Activated naive CD8-positive, alpha-beta T cell (primary cell): ENCODE results near the gene WDR19.

Experiments
- H3K27ac Mint-ChIP-seq: one replicate; pipeline ENCODE4 v1.8.0; 2021; ENCODE audit warnings: mixed read lengths
- H3K27me3 Mint-ChIP-seq: one replicate; pipeline ENCODE4 v1.8.0; 2021; ENCODE audit warnings: mixed read lengths
- H3K36me3 Mint-ChIP-seq: one replicate; pipeline ENCODE4 v1.8.0; 2021; ENCODE audit warnings: mixed read lengths
- H3K4me1 Mint-ChIP-seq: one replicate; pipeline ENCODE4 v1.8.0; 2021; ENCODE audit warnings: low read depth, mixed read lengths
- H3K4me3 Mint-ChIP-seq: one replicate; pipeline ENCODE4 v1.8.0; 2021; ENCODE audit warnings: mild to moderate bottlenecking, mixed read lengths
- H3K9me3 Mint-ChIP-seq: one replicate; pipeline ENCODE4 v1.8.0; 2021; ENCODE audit warnings: low read depth, mixed read lengths

Gene WDR19

GRCh38 chr4:39204543-39204942 is 22.2 kb downstream of the WDR19 start:
- H3K9me3 Mint-ChIP-seq, result no peaks in the 10 kb centered on the region
- no peak overlapping the region for H3K27ac Mint-ChIP-seq
- H3K4me3 Mint-ChIP-seq, result no peak overlapping the region
- no peaks in the 10 kb centered on the region for H3K27me3 Mint-ChIP-seq
- no peaks in the 10 kb centered on the region for H3K4me1 Mint-ChIP-seq
- H3K36me3 Mint-ChIP-seq, result peaks cover 23% of the 10 kb centered on the region

- H3K4me3 Mint-ChIP-seq, result no peak overlapping the region
Observed at GRCh38 chr4:39205000-39205399, 22.7 kb downstream of the WDR19 start.

GRCh38 chr4:39205476-39205875 is 23.1 kb downstream of the WDR19 start:
- peaks cover 23% of the 10 kb centered on the region for H3K36me3 Mint-ChIP-seq
- no peaks in the 10 kb centered on the region for H3K27me3 Mint-ChIP-seq
- H3K4me1 Mint-ChIP-seq, result no peaks in the 10 kb centered on the region
- H3K4me3 Mint-ChIP-seq, result no peak overlapping the region
- no peak overlapping the region for H3K27ac Mint-ChIP-seq
- H3K9me3 Mint-ChIP-seq, result no peaks in the 10 kb centered on the region

More at GRCh38 chr4:39205000-39205399, 22.7 kb downstream of the WDR19 start:
- Mint-ChIP-seq H3K27me3 (no peaks in the 10 kb centered on the region), H3K9me3 (no peaks in the 10 kb centered on the region), H3K36me3 (peaks cover 23% of the 10 kb centered on the region), H3K4me1 (no peaks in the 10 kb centered on the region), H3K27ac (no peak overlapping the region)

DNA sequence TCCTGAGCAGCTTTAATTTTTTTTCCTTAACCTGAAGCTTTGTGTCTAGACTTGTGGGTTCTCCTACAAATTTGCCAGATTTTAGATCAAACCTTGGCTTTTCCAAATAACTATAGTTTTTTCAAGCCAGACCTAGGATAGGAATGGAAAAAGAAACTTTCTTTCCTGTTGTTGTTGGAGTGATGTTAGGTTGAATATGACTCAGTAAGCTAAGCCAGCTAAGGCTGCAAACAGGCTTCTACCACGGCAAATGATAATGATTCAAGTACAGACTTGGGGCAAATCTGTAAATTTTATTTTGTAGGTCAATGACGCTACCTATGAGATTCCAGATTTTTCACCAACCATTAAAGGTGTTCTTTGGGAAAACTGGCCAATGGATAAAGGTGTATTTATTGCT is 45.6 kb downstream of the WDR19 start:
- H3K27ac Mint-ChIP-seq, result no peak overlapping the region
- H3K4me1 Mint-ChIP-seq, result no peaks in the 10 kb centered on the region
- H3K27me3 Mint-ChIP-seq, result no peaks in the 10 kb centered on the region
- H3K9me3 Mint-ChIP-seq, result no peaks in the 10 kb centered on the region
- peaks cover 19% of the 10 kb centered on the region for H3K36me3 Mint-ChIP-seq
- no peak overlapping the region for H3K4me3 Mint-ChIP-seq

DNA sequence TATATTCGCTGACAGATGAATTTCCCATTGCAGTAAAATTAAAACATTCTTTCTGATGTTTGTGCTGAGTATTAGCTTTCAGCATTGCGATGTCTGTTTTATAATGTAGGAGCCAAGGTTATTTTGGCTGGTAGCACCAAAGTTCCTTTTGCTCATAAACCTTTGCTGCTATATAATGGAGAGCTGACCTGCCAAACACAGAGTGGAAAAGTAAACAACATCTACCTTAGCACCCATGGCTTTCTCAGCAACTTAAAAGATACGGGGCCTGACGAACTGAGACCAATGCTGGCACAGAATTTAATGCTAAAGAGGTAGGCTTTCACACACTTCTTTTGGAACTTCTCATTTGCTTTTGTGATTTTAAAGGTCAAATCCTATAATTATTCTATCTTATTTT is 46.0 kb downstream of the WDR19 start:
- peaks cover 19% of the 10 kb centered on the region for H3K36me3 Mint-ChIP-seq
- no peak overlapping the region for H3K4me3 Mint-ChIP-seq
- no peaks in the 10 kb centered on the region for H3K4me1 Mint-ChIP-seq
- no peaks in the 10 kb centered on the region for H3K27me3 Mint-ChIP-seq
- no peaks in the 10 kb centered on the region for H3K9me3 Mint-ChIP-seq
- H3K27ac Mint-ChIP-seq, result no peak overlapping the region

- no peaks in the 10 kb centered on the region for H3K4me1 Mint-ChIP-seq
- H3K4me3 Mint-ChIP-seq, result no peak overlapping the region
- no peaks in the 10 kb centered on the region for H3K27me3 Mint-ChIP-seq
- no peak overlapping the region for H3K27ac Mint-ChIP-seq
- H3K36me3 Mint-ChIP-seq, result peaks cover 20% of the 10 kb centered on the region
- no peaks in the 10 kb centered on the region for H3K9me3 Mint-ChIP-seq
Observed at GRCh38 chr4:39230462-39230861, 48.1 kb downstream of the WDR19 start.

DNA sequence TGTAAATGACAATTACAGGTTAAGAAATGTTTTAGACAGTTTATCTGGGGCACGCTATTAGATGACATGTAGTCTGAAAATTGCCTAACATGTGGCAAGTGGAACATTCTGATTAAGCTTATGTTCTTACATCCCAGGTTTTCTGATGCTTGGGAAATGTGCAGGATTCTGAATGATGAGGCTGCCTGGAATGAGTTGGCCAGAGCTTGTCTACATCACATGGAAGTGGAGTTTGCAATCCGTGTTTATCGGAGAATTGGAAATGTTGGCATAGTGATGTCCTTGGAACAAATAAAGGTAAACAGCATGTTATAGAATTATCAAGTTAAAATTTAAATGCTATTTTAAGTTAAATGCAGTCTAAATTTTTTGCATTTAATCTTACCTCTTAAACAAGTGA is 49.3 kb downstream of the WDR19 start:
- no peak overlapping the region for H3K27ac Mint-ChIP-seq
- no peaks in the 10 kb centered on the region for H3K4me1 Mint-ChIP-seq
- no peaks in the 10 kb centered on the region for H3K27me3 Mint-ChIP-seq
- H3K4me3 Mint-ChIP-seq, result no peak overlapping the region
- no peaks in the 10 kb centered on the region for H3K9me3 Mint-ChIP-seq
- H3K36me3 Mint-ChIP-seq, result peaks cover 28% of the 10 kb centered on the region

DNA sequence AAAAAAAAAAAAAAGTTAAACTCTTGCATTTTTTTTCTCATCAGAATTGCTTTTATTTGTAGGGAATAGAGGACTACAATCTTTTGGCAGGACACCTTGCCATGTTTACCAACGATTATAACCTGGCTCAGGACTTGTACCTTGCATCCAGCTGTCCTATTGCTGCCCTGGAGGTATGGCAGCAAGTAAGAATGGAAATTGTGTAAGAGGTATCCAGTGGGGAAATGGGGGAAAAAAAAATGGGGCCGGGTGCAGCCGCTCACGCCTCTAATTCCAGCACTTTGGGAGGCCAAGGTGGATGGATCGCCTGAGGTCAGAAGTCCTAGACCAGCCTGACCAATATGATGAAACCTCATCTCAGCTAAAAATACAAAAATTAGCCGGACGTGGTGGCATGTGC is 49.8 kb downstream of the WDR19 start:
- H3K36me3 Mint-ChIP-seq, result peaks cover 28% of the 10 kb centered on the region
- no peaks in the 10 kb centered on the region for H3K9me3 Mint-ChIP-seq
- no peaks in the 10 kb centered on the region for H3K27me3 Mint-ChIP-seq
- H3K4me1 Mint-ChIP-seq, result no peaks in the 10 kb centered on the region
- H3K4me3 Mint-ChIP-seq, result no peak overlapping the region
- no peak overlapping the region for H3K27ac Mint-ChIP-seq

DNA sequence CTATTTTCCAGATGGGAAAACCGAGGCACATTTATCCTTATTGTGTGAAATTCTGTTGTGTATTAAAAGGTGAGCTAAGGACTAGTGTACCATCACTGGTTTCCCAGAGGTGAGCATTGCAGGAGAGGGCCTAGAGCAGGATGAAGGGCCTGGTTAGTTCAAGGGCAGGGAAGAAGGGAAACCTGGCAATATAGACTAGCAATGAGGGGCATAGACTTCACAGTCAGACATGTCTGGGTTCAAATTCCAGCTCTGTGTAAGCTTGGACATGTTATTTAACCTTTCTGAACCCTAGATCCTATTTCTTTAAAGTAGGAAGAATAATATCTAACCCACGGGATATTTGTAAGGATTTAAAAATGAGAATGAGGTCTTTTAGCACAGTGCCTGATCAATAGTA is 50.8 kb downstream of the WDR19 start:
- Mint-ChIP-seq H3K36me3 (peaks cover 25% of the 10 kb centered on the region), H3K27ac (no peak overlapping the region), H3K4me1 (no peaks in the 10 kb centered on the region), H3K27me3 (no peaks in the 10 kb centered on the region), H3K4me3 (no peak overlapping the region), H3K9me3 (no peaks in the 10 kb centered on the region)

- no peaks in the 10 kb centered on the region for H3K9me3 Mint-ChIP-seq
Observed at GRCh38 chr4:39233783-39234182, 51.5 kb downstream of the WDR19 start.

GRCh38 chr4:39235021-39235420 is 52.7 kb downstream of the WDR19 start:
- no peak overlapping the region for H3K27ac Mint-ChIP-seq
- H3K27me3 Mint-ChIP-seq, result no peaks in the 10 kb centered on the region
- no peaks in the 10 kb centered on the region for H3K4me1 Mint-ChIP-seq
- H3K4me3 Mint-ChIP-seq, result no peak overlapping the region
- H3K9me3 Mint-ChIP-seq, result no peaks in the 10 kb centered on the region
- H3K36me3 Mint-ChIP-seq, result peaks cover 17% of the 10 kb centered on the region

More at GRCh38 chr4:39233783-39234182, 51.5 kb downstream of the WDR19 start:
- no peaks in the 10 kb centered on the region for H3K27me3 Mint-ChIP-seq
- no peak overlapping the region for H3K27ac Mint-ChIP-seq
- no peaks in the 10 kb centered on the region for H3K4me1 Mint-ChIP-seq
- H3K4me3 Mint-ChIP-seq, result no peak overlapping the region
- H3K36me3 Mint-ChIP-seq, result peaks cover 24% of the 10 kb centered on the region

DNA sequence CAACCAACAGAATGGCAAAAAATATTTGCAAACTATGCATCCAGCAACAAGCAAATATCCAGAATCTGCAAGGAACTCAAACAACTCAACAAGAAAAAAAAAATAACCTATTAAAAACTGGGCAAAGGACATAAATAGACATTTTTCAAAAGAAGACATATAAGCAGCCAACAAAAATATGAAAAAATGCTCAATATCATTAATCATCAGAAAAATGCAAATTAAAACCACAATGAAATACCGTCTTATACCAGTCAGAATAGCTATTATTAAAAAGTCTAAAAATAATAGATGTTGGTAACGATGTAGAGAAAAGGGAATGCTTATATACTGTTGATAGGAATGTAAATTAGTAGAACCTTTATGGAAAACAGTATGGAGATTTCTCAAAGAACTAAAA is 53.4 kb downstream of the WDR19 start:
- H3K27ac Mint-ChIP-seq, result no peak overlapping the region
- no peaks in the 10 kb centered on the region for H3K9me3 Mint-ChIP-seq
- no peaks in the 10 kb centered on the region for H3K27me3 Mint-ChIP-seq
- no peak overlapping the region for H3K4me3 Mint-ChIP-seq
- H3K4me1 Mint-ChIP-seq, result no peaks in the 10 kb centered on the region
- H3K36me3 Mint-ChIP-seq, result peaks cover 13% of the 10 kb centered on the region

DNA sequence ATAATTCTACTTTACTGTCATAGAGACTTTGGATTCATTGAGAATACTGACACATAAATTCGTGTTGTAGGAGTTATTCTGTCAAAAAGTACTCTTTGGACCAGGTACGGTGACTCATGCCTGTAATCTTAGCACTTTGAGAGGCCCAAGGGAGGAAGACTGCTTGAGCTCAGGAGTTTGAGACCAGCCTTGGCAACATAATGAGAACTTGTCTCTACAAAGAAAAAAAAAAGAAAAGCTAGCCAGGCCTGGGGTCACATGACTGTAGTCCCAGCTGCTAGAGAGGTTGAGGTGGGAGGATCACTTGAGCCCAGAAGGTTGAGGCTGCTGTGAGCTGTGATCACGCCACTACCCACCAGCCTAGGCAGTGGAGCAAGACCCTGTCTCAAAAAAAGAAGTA is 54.9 kb downstream of the WDR19 start:
- Mint-ChIP-seq H3K36me3 (peaks cover 11% of the 10 kb centered on the region), H3K4me3 (no peak overlapping the region), H3K9me3 (no peaks in the 10 kb centered on the region), H3K27ac (no peak overlapping the region), H3K27me3 (no peaks in the 10 kb centered on the region), H3K4me1 (no peaks in the 10 kb centered on the region)

DNA sequence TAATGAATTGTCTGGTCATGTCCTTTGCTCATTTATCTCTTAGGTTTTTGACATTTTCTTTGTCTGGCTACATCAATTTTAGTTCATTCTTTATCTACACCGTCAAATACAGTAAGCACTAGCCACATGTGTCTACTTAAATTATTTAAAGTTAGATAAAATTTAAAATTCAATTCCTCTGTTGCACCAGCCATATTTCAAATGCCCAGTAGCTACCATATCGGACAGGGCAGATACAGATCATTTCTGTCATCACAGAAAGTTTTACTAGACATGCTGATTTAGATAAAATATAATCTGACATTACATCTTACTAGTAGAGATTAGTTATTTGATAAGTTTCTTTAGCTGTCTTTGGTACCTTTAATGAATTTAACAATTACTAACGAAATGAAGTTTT is 61.1 kb downstream of the WDR19 start:
- no peaks in the 10 kb centered on the region for H3K27me3 Mint-ChIP-seq
- no peaks in the 10 kb centered on the region for H3K9me3 Mint-ChIP-seq
- no peak overlapping the region for H3K27ac Mint-ChIP-seq
- no peak overlapping the region for H3K4me3 Mint-ChIP-seq
- no peaks in the 10 kb centered on the region for H3K4me1 Mint-ChIP-seq
- H3K36me3 Mint-ChIP-seq, result peaks cover 12% of the 10 kb centered on the region

DNA sequence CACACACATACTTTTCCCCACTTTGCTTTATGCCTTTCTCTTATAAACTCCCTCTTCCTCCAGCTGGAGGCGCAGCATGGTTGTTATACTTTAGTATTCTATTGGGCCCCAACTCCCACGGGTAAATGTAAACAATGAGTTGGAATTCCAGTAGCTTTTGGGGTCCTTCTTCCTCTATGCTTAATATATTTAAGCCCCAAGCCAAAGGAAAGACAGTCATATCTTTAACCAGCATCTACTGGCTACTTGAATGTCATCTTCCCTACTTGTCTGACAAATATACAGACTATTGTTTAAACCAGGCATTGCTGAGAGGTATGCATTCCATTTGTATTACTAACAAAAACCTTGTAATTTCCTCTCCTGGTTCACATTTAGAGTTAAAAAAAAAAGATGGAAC is 72.9 kb downstream of the WDR19 start:
- Mint-ChIP-seq H3K4me1 (no peaks in the 10 kb centered on the region), H3K27me3 (no peaks in the 10 kb centered on the region), H3K9me3 (no peaks in the 10 kb centered on the region), H3K4me3 (no peak overlapping the region), H3K36me3 (peaks cover 9% of the 10 kb centered on the region), H3K27ac (no peak overlapping the region)

GRCh38 chr4:39255871-39256270 is 73.5 kb downstream of the WDR19 start:
- H3K4me3 Mint-ChIP-seq, result no peak overlapping the region
- peaks cover 9% of the 10 kb centered on the region for H3K36me3 Mint-ChIP-seq
- H3K27me3 Mint-ChIP-seq, result no peaks in the 10 kb centered on the region
- H3K9me3 Mint-ChIP-seq, result no peaks in the 10 kb centered on the region
- no peaks in the 10 kb centered on the region for H3K4me1 Mint-ChIP-seq
- H3K27ac Mint-ChIP-seq, result no peak overlapping the region

DNA sequence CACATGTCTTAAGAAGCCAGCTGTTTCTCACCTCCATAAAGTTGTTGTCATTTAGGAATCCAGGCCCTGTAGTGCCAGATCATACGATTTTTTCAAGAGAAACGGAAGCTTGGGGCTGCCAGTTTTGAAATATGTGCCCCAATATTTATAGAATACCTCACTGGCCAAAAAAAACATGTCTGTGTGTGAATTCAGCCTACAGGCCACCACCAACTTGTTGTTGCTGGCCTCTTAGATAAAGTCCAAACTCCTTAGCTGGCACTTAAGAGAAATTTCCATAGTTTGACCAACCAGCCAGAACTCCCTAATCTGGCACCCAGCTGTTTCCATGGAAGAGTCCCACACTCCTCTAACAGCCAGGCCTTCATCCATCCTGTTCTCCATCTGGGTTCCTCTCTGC is 74.1 kb downstream of the WDR19 start:
- Mint-ChIP-seq H3K4me3 (no peak overlapping the region), H3K36me3 (peaks cover 12% of the 10 kb centered on the region), H3K27me3 (no peaks in the 10 kb centered on the region), H3K4me1 (no peaks in the 10 kb centered on the region), H3K9me3 (no peaks in the 10 kb centered on the region), H3K27ac (no peak overlapping the region)
